Upper lobe of left lung (tissue), 6 donors: ENCODE results near the gene GCDH. TPM values are rescaled to one million over a fixed set of nuclear protein-coding genes. Genes with fewer than 3 reads are reported as not detected.

Experiments
- ATAC-seq, 2 donors: fragments of 200-7000 bp; cut with Tn5 transposase; one replicate each; pipeline ENCODE4 v1.9.1; 2022; ENCODE audit warnings: mild to moderate bottlenecking in 2 of 2, moderate library complexity in 2 of 2; ENCODE audit not compliant: low FRiP score in 2 of 2
- DNase-seq, 2 donors: peaks; one replicate each; pipeline ENCODE4 v3.0.0-alpha.2; 2019 to 2020
- H3K27ac ChIP-seq, 4 donors: fragments of 200-600 bp; sonication (generic); one replicate each; pipeline ENCODE4 v1.5.1; 2016 to 2019
- H3K27me3 ChIP-seq, 4 donors: fragments of 200-600 bp; sonication (generic); one replicate each; pipeline ENCODE4 v1.5.1; 2017 to 2019
- H3K36me3 ChIP-seq, 4 donors: fragments of 200-600 bp; sonication (generic); one replicate each; pipeline ENCODE4 v1.5.1; 2016 to 2019
- H3K4me1 ChIP-seq, 4 donors: fragments of 200-600 bp; sonication (generic); one replicate each; pipeline ENCODE4 v1.5.1; 2018 to 2019
- H3K4me3 ChIP-seq, 4 donors: fragments of 200-600 bp; sonication (generic); one replicate each; pipeline ENCODE4 v1.5.1; 2017 to 2019; ENCODE audit warnings: mild to moderate bottlenecking in 2 of 4, moderate library complexity in 1 of 4
- H3K9me3 ChIP-seq, 4 donors: fragments of 200-600 bp; sonication (generic); one replicate each; pipeline ENCODE4 v1.5.1; 2018 to 2019
- CTCF ChIP-seq, 6 experiments: fragments of 450-650 bp in 4 of 6; fragments of 200-600 bp in 2 of 6; sonication (generic) in 2 of 6; IDR thresholded peaks; one replicate each; pipeline ENCODE4 v1.5.1; 2016 to 2019; ENCODE audit warnings: antibody characterized with exemption in 6 of 6
- EP300 ChIP-seq, 4 donors: sonication (generic); formaldehyde crosslinking; IDR thresholded peaks; one replicate each; pipeline ENCODE4 v1.5.1; 2017; ENCODE audit warnings: antibody characterized with exemption in 4 of 4, control low read depth in 2 of 4
- POLR2A ChIP-seq, 4 donors: fragments of 450-650 bp; IDR thresholded peaks; one replicate each; pipeline ENCODE4 v1.5.1; 2016 to 2017; ENCODE audit warnings: antibody characterized with exemption in 4 of 4, mild to moderate bottlenecking in 2 of 4
- POLR2AphosphoS5 ChIP-seq, 2 donors: sonication (generic); formaldehyde crosslinking; IDR thresholded peaks; one replicate each; pipeline ENCODE4 v1.5.1; 2017; ENCODE audit warnings: antibody characterized with exemption in 2 of 2
- WGBS, 2 donors: methylation state at CpG; one replicate each; pipeline ENCODE4 v1.1.5; 2017 to 2018; 5-methylcytosine and 5-hydroxymethylcytosine counted together
- total RNA-seq, 6 donors: library from RNA; depleted of rRNA in 4 of 6; stranded (reverse); fragments of >200 nt in 4 of 6; gene quantifications; one replicate each; pipeline versions ENCODE4 v1.1.0 to v1.2.1, GENCODE V29; 2016 to 2021
- donor health status: DM: no; HTN: no; CAD: no; lungs with moderate emphysema.
- donor health status: DM: no; HTN: yes; CAD: no; lungs with severe emphysema.

Gene GCDH
- total RNA-seq, 6 donors from 2014 or later, result 19.3 to 47.1 (median 33.3) TPM

- no peaks in the 10 kb centered on the region for H3K27me3 ChIP-seq
- DNase-seq, result no peak
- no peak for ATAC-seq
- peaks cover 10 to 33% (median 26%) of the 10 kb centered on the region in 4 donors for H3K36me3 ChIP-seq
- 28 to 33% methylated on average over 15 to 16 of the region's 16 CpGs for WGBS, 2 donors
- H3K4me1 ChIP-seq, result peaks cover 17 to 44% (median 18%) of the 10 kb centered on the region in 4 donors
- no peaks in the 10 kb centered on the region for H3K9me3 ChIP-seq
- no peak for TF ChIP-seq POLR2A (IDR thresholded peaks at IDR 0.05)
- peak overlapping the region; percentile 89 to 97 (median 94) for H3K4me3 ChIP-seq
- peak overlapping the region; percentile 74 to 86 (median 82) for H3K27ac ChIP-seq
Measured at GRCh38 chr19:12932392-12933286, 41.7 kb downstream of the GCDH start.

- peak; percentile 89 for ATAC-seq
- 0 to 2% methylated on average over 4 to 46 of the region's 51 CpGs for WGBS, 2 donors
- no peak for TF ChIP-seq CTCF (IDR thresholded peaks at IDR 0.05)
- peak; percentile 96 to 98 for TF ChIP-seq POLR2AphosphoS5 (IDR thresholded peaks at IDR 0.05)
- TF ChIP-seq EP300 (IDR thresholded peaks at IDR 0.05), result peak in 1 of 4 donors; percentile 85
- peak in 2 of 4 donors; percentile 46 to 72 for TF ChIP-seq POLR2A (IDR thresholded peaks at IDR 0.05)
Measured at GRCh38 chr19:12933287-12934072, 42.5 kb downstream of the GCDH start, which contains the start of gene FARSA. FARSA (minus strand) TSS chr19:12933711; CDS start chr19:12933696, 15 bp downstream.

GRCh38 chr19:12935071-12935470 lies 44.1 kb downstream of the GCDH start:
- no peak for TF ChIP-seq POLR2AphosphoS5 (IDR thresholded peaks at IDR 0.05)
- TF ChIP-seq EP300 (IDR thresholded peaks at IDR 0.05), result no peak
- no peak for TF ChIP-seq CTCF (IDR thresholded peaks at IDR 0.05)
- no peak for TF ChIP-seq POLR2A (IDR thresholded peaks at IDR 0.05)
- Histone ChIP-seq H3K27me3 (no peaks in the 10 kb centered on the region), H3K4me3 (no peak overlapping the region), H3K36me3 (peaks cover 0 to 17% (median 8%) of the 10 kb centered on the region in 4 donors), H3K9me3 (no peaks in the 10 kb centered on the region), H3K27ac (no peak overlapping the region), H3K4me1 (peaks cover 27 to 59% (median 30%) of the 10 kb centered on the region in 4 donors)
- ATAC-seq (no peak), DNase-seq (no peak)
- WGBS, 2 donors, result 87 to 91% methylated on average over 10 of the region's 10 CpGs

More at GRCh38 chr19:12933287-12934072, 42.5 kb downstream of the GCDH start, which contains the start of gene FARSA:
- Histone ChIP-seq H3K4me1 (peaks cover 20 to 48% (median 22%) of the 10 kb centered on the region in 4 donors), H3K27ac (peak within 1 kb of the TSS; percentile 74 to 86 (median 82)), H3K4me3 (peak within 1 kb of the TSS; percentile 89 to 97 (median 94)), H3K27me3 (no peaks in the 10 kb centered on the region), H3K36me3 (peaks cover 6 to 26% (median 19%) of the 10 kb centered on the region in 4 donors), H3K9me3 (no peaks in the 10 kb centered on the region)
- DNase-seq, result peak; percentile 95 to 96

DNA sequence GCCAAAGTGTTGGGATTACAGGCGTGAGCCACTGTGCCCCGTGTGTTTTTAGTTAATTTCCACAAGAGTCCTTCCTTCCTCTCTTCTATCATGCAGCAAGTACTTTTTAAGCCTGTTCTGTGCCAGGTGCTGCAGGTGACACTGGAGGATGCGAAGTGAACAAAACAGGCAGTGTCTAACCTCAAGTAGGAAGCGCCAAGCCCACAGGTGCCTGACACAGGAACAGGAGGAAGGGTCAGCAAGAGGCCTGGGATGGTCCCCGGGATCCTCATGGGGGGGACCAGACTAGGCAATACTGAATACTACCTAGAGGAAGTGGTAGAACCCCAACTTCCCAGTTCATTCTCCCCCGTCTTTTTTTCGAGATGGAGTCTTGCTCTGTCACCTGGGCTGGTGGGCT lies 45.6 kb downstream of the GCDH start:
- no peak for ATAC-seq
- TF ChIP-seq CTCF (IDR thresholded peaks at IDR 0.05) (no peak), EP300 (IDR thresholded peaks at IDR 0.05) (no peak), POLR2A (IDR thresholded peaks at IDR 0.05) (no peak), POLR2AphosphoS5 (IDR thresholded peaks at IDR 0.05) (no peak)
- H3K27ac ChIP-seq, result no peak overlapping the region
- no peaks in the 10 kb centered on the region for H3K27me3 ChIP-seq
- DNase-seq, result no peak
- no peaks in the 10 kb centered on the region for H3K9me3 ChIP-seq
- no peak overlapping the region for H3K4me3 ChIP-seq
- H3K36me3 ChIP-seq, result peaks cover 10 to 24% (median 18%) of the 10 kb centered on the region in 4 donors
- 50 to 70% methylated on average over 7 of the region's 7 CpGs for WGBS, 2 donors
- peaks cover 41 to 63% (median 44%) of the 10 kb centered on the region in 4 donors for H3K4me1 ChIP-seq
